ENCODE measurements around the gene PDZD2.

The PDZD2 gene

GRCh38 chr5:32021771-32022170 lies 382.8 kb downstream of the PDZD2 start:
- no peak overlapping the region for H3K4me3 ChIP-seq (ENCODE audit: low read depth, low read length)
- TF ChIP-seq CTCF (IDR thresholded peaks at IDR 0.05; ENCODE audit: low read depth, low read length): no peak

- no peak overlapping the region for H3K4me3 ChIP-seq (ENCODE audit: low read depth, low read length)
- TF ChIP-seq CTCF (IDR thresholded peaks at IDR 0.05; ENCODE audit: low read depth, low read length): no peak
These were observed 383.7 kb downstream of the PDZD2 start for GRCh38 chr5:32022638-32023037.

- H3K4me3 ChIP-seq (ENCODE audit: low read depth, low read length): no peak overlapping the region
- no peak for TF ChIP-seq CTCF (IDR thresholded peaks at IDR 0.05; ENCODE audit: low read depth, low read length)
These were observed 384.9 kb downstream of the PDZD2 start for GRCh38 chr5:32023816-32024215.

- TF ChIP-seq CTCF (IDR thresholded peaks at IDR 0.05; ENCODE audit: low read depth, low read length): no peak
- H3K4me3 ChIP-seq (ENCODE audit: low read depth, low read length): no peak overlapping the region
These were observed 385.8 kb downstream of the PDZD2 start for GRCh38 chr5:32024751-32025150.

GRCh38 chr5:32027093-32027716 lies 388.3 kb downstream of the PDZD2 start:
- no peak for TF ChIP-seq CTCF (IDR thresholded peaks at IDR 0.05; ENCODE audit: low read depth, low read length)
- peak overlapping the region; percentile 40 for H3K4me3 ChIP-seq (ENCODE audit: low read depth, low read length)

GRCh38 chr5:32027717-32028458 lies 389.0 kb downstream of the PDZD2 start:
- TF ChIP-seq CTCF (IDR thresholded peaks at IDR 0.05; ENCODE audit: low read depth, low read length): no peak
- H3K4me3 ChIP-seq (ENCODE audit: low read depth, low read length): peak overlapping the region; percentile 40

GRCh38 chr5:32029261-32029660 lies 390.3 kb downstream of the PDZD2 start:
- H3K4me3 ChIP-seq (ENCODE audit: low read depth, low read length): no peak overlapping the region
- TF ChIP-seq CTCF (IDR thresholded peaks at IDR 0.05; ENCODE audit: low read depth, low read length): no peak

Data from WI38 (cell line).